GM12865 (cell line): ENCODE results near the gene VGLL4.

Experiments
- DNase-seq: peaks from one replicate; pipeline ENCODE4 v3.0.0; 2010; ENCODE audit warnings: low read depth
- H3K4me3 ChIP-seq: 2 replicates; pipeline ENCODE4 v1.5.1; 2011; ENCODE audit warnings: mild to moderate bottlenecking, low read depth, low read length, control low read depth
- TF ChIP-seq, protein P1 (sequence below): IDR thresholded peaks from 2 replicates; pipeline ENCODE4 v1.5.1; 2011; ENCODE audit warnings: low read length, control low read depth, low read depth, inconsistent platforms; ENCODE audit not compliant: insufficient read depth; ENCODE audit errors: missing control alignments

The VGLL4 gene

DNA sequence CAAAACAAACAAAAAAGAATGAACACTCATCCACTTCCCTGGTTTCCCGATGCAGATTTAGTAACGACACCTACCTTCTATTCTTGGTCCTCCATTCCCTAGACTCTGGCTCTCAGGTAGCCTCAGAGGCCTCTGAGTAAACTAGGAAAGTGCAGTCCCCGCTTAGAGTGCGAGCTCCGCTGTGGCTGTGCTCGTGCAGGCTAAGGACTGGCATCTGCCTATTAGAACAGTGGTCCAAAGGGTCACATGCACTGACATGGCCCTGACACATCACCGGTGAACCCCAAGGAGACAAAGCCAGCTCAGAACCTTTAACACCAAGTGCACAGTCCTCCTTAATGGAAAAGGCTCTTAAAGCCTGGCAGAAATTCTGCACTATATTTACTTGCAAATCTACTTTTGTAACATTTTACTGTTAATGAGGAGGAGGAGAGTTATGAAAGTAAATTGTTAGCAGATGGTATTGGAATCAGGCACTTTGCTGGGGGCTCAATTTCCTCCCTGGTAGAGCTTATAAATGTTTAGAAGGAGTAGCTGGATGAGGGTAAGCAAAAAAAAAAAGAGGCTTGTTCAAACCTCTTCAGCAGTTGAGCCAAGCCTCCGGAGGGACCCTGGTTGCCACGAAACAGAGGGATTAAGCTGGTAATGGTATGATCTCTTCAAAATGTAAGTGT, 31.1 kb downstream of the VGLL4 start:
- H3K4me3 ChIP-seq, result no peak overlapping the region
- TF ChIP-seq, protein P1, sequence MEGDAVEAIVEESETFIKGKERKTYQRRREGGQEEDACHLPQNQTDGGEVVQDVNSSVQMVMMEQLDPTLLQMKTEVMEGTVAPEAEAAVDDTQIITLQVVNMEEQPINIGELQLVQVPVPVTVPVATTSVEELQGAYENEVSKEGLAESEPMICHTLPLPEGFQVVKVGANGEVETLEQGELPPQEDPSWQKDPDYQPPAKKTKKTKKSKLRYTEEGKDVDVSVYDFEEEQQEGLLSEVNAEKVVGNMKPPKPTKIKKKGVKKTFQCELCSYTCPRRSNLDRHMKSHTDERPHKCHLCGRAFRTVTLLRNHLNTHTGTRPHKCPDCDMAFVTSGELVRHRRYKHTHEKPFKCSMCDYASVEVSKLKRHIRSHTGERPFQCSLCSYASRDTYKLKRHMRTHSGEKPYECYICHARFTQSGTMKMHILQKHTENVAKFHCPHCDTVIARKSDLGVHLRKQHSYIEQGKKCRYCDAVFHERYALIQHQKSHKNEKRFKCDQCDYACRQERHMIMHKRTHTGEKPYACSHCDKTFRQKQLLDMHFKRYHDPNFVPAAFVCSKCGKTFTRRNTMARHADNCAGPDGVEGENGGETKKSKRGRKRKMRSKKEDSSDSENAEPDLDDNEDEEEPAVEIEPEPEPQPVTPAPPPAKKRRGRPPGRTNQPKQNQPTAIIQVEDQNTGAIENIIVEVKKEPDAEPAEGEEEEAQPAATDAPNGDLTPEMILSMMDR, result no peak
- no peak for DNase-seq

GRCh38 chr3:11611341-11611799, 32.3 kb downstream of the VGLL4 start:
- TF ChIP-seq, protein P1, result no peak
- DNase-seq, result no peak
- no peak overlapping the region for H3K4me3 ChIP-seq

DNA sequence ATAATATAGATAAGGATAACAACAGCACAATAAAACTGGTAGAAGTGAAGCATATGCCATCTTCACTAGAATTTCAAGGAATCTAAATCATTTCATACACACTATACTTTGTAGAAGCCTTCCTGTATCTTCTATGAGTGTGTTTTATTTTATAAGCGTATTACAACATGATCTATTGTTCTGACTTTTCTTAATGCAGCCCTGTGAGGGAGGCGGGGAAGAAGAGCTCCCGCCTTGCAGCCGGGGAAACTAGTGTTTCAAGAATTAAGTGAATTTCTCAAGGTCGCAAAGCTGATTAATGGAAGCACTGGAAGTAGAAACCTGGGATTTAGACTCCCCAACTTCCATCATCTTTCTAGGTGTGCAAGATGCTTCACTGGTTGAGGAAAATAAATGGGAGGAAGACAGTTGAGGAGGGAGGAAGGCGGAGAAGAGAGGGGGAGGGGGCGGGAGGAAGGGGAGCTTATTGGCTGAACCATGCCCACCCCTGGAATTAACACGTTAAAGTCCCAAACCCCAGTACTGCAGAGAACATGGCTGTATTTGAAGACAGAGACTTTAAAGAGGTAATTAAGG, 32.9 kb downstream of the VGLL4 start:
- TF ChIP-seq, protein P1, result no peak
- no peak overlapping the region for H3K4me3 ChIP-seq
- DNase-seq, result no peak

DNA sequence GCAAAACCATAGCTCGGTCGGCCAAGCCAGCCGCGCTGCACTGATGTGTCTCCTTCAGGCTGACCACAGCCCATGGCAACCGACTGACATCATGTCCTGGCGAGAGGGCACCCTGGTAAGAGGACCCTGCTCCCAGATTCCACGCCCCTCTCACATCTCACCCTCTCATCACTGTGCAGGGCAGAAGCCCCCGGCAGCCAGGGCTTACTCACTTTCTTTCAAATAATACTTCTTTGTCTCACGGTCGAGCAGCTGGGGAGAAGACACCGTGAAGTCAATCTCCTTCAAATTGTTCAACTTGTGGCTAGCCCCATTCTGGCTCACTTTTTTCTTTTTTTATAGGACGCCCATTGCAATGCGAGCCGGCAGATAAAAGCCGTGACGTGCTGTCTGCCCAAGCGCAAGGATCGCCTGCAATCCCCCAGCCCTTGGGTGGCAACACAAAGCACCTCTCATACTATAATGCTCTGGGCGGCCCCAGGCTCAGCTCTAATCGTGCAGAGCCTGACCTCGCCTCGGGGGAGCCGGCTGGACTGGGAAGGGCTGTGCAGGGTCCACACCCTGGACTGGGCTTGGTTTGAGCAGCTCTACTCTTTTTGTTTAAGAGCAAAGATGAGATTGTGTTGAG, 33.6 kb downstream of the VGLL4 start:
- TF ChIP-seq, protein P1, result no peak
- no peak for DNase-seq
- no peak overlapping the region for H3K4me3 ChIP-seq

- TF ChIP-seq, protein P1, result no peak
- no peak overlapping the region for H3K4me3 ChIP-seq
- no peak for DNase-seq
These were observed 34.2 kb downstream of the VGLL4 start for GRCh38 chr3:11609481-11609880.

- H3K4me3 ChIP-seq, result no peak overlapping the region
- no peak for DNase-seq
These were observed 35.9 kb downstream of the VGLL4 start for GRCh38 chr3:11607816-11608215.

More at GRCh38 chr3:11607816-11608215, 35.9 kb downstream of the VGLL4 start:
- TF ChIP-seq, protein P1, result no peak
